HL-60 (cell line): ENCODE data around the gene SLC2A9.

ENCODE experiments used
- DNase-seq, 2 experiments: peaks; one replicate each; pipeline ENCODE4 v3.0.0-alpha.2; 2010 to 2020; ENCODE audit warnings: low read depth in 1 of 2, low spot score in 1 of 2
- H3K27ac ChIP-seq: fragments of 250-450 bp; sonication (Bioruptor Pico); replicated peaks from 2 replicates; pipeline ENCODE4 v1.5.1; 2020; ENCODE audit warnings: mild to moderate bottlenecking, moderate library complexity
- H3K27me3 ChIP-seq: fragments of 250-450 bp; sonication (Bioruptor Pico); 2 replicates; pipeline ENCODE4 v1.5.1; 2021; ENCODE audit warnings: mild to moderate bottlenecking, moderate library complexity; ENCODE audit not compliant: insufficient read depth, poor library complexity, severe bottlenecking
- H3K4me3 ChIP-seq: replicated peaks from 2 replicates; pipeline ENCODE4 v1.5.1; 2011; ENCODE audit warnings: mild to moderate bottlenecking, control low read depth, low read length; ENCODE audit not compliant: insufficient read depth
- CTCF ChIP-seq: IDR thresholded peaks from one replicate; pipeline ENCODE4 v1.5.1; 2011; ENCODE audit warnings: low read length, control low read depth, inconsistent platforms; ENCODE audit not compliant: insufficient read depth
- GABPA ChIP-seq: IDR thresholded peaks from 2 replicates; pipeline ENCODE4 v1.6.1; 2012; ENCODE audit warnings: low read depth
- POLR2AphosphoS5 ChIP-seq: IDR thresholded peaks from 2 replicates; pipeline ENCODE4 v1.6.1; 2012; ENCODE audit warnings: low read depth
- REST ChIP-seq: IDR thresholded peaks from 2 replicates; pipeline ENCODE4 v1.6.1; 2012; ENCODE audit warnings: low read depth; ENCODE audit not compliant: insufficient replicate concordance
- SPI1 ChIP-seq: IDR thresholded peaks from 2 replicates; pipeline ENCODE4 v1.6.1; 2012; ENCODE audit warnings: low read depth, mild to moderate bottlenecking, borderline replicate concordance

Gene SLC2A9

GRCh38 chr4:9861561-9861960 lies 159.7 kb downstream of the SLC2A9 start:
- TF ChIP-seq SPI1: no peak
- no peak for TF ChIP-seq CTCF
- no peak for TF ChIP-seq REST
- TF ChIP-seq POLR2AphosphoS5: no peak
- TF ChIP-seq GABPA: no peak
- Histone ChIP-seq H3K4me3 (no peak overlapping the region), H3K27me3 (no peaks in the 10 kb centered on the region), H3K27ac (no peak overlapping the region)
- DNase-seq: no peak

- no peak for DNase-seq
- TF ChIP-seq REST (no peak), GABPA (no peak), SPI1 (no peak), POLR2AphosphoS5 (no peak), CTCF (no peak)
- Histone ChIP-seq H3K27me3 (no peaks in the 10 kb centered on the region), H3K4me3 (no peak overlapping the region), H3K27ac (no peak overlapping the region)
Observed at GRCh38 chr4:9859810-9860209, 161.5 kb downstream of the SLC2A9 start.

- TF ChIP-seq CTCF (no peak), GABPA (no peak), POLR2AphosphoS5 (no peak), SPI1 (no peak), REST (no peak)
- Histone ChIP-seq H3K27ac (no peak overlapping the region), H3K27me3 (no peaks in the 10 kb centered on the region)
Observed at GRCh38 chr4:9849538-9849920, 171.8 kb downstream of the SLC2A9 start.

More at GRCh38 chr4:9849538-9849920, 171.8 kb downstream of the SLC2A9 start:
- no peak overlapping the region for H3K4me3 ChIP-seq
- no peak for DNase-seq
